ENCODE data around the gene DOCK4.

DOCK4 gene

GRCh38 chr7:112081778-112082177 is 124.4 kb downstream of the DOCK4 start:
- TF ChIP-seq ZFX (IDR thresholded peaks at IDR 0.05) (no peak), CTCF (conservative IDR thresholded peaks at IDR 0.05) (no peak)
- H3K27ac ChIP-seq, result no peak overlapping the region

DNA sequence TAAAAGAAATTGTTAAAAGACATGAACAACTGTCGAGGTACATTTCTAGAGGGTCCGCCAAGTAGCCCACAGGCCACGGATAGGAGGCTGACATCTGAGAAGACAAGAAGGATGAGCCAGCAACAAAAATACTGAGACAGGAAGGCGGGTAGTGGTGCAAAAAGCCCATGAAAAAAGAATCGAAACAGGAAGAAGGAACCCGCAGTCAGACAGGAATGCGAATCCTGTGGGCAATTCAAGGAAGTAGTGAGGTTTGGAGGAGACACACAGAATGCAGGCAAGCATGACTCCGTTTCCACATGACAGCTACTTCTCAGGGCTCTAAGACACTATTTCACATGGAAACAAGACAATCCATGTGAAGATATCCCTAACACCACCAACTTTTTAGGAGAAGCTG is 125.2 kb downstream of the DOCK4 start:
- no peak overlapping the region for H3K27ac ChIP-seq
- TF ChIP-seq CTCF (conservative IDR thresholded peaks at IDR 0.05) (no peak), ZFX (IDR thresholded peaks at IDR 0.05) (no peak)

DNA sequence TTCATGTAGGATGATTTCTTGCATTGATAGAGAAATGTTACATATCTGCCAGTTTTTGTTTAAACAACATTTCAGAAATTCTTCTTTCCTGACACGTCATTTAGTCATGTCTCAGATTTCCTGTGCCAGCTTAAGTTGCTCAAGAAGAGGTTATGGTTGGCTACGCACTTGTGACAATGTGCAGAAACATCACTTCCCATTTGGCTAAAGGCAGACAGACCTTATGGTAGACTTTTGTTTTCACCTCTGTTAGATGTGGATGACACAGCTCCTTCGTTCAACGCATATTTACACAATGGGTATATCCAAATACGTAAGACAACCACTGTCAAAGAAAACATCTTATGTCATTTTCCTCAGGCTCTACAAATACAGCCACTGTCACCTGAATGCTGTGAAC is 125.8 kb downstream of the DOCK4 start:
- TF ChIP-seq ZFX (IDR thresholded peaks at IDR 0.05) (no peak), CTCF (conservative IDR thresholded peaks at IDR 0.05) (no peak)
- H3K27ac ChIP-seq, result no peak overlapping the region

GRCh38 chr7:112079673-112080072 is 126.5 kb downstream of the DOCK4 start:
- no peak overlapping the region for H3K27ac ChIP-seq
- TF ChIP-seq CTCF (conservative IDR thresholded peaks at IDR 0.05) (peak; percentile 71), ZFX (IDR thresholded peaks at IDR 0.05) (no peak)

DNA sequence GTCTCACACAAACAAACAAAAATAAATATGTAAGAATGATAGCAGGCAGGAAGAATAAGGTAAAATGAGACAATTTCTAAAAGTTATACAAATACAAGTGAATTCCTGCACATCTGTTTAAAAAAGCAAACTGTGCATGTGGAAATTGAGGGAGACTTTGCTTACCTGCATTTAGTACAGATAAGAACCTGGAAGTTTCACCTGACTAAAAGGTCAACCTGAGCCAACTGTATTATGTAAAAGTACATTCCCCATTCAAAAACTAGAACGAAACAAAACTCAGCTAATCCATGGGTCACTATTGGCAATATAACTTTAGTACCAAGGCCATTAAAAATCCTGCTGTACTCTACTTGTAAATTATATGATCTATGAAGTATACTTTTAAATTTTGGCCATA is 127.1 kb downstream of the DOCK4 start:
- H3K27ac ChIP-seq, result no peak overlapping the region
- no peak for TF ChIP-seq ZFX (IDR thresholded peaks at IDR 0.05)
- no peak for TF ChIP-seq CTCF (conservative IDR thresholded peaks at IDR 0.05)

- no peak overlapping the region for H3K27ac ChIP-seq
- no peak for TF ChIP-seq ZFX (IDR thresholded peaks at IDR 0.05)
- TF ChIP-seq CTCF (conservative IDR thresholded peaks at IDR 0.05), result no peak
Observed at GRCh38 chr7:112076324-112076723, 129.9 kb downstream of the DOCK4 start.

DNA sequence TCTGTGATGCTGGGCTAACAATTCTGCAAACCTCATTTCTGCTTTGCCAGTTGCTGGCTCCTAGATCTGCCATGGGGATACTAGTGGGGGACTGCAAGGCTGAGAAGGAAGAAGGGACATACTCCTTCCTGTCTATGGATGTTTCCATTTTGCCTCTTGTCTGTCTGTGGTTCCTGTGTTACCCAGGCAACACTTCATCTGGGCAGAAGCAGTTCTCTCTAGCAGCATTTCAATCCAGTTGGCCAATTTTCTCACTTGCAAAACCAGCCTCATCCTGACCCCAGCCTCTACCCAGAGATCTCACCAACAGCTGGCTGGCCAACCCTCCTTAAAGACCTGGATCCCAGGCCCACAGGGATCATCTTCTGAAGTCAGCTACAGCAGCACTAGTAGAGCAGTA is 131.7 kb downstream of the DOCK4 start:
- TF ChIP-seq CTCF (conservative IDR thresholded peaks at IDR 0.05), result no peak
- TF ChIP-seq ZFX (IDR thresholded peaks at IDR 0.05), result no peak
- H3K27ac ChIP-seq, result no peak overlapping the region

Measured in C4-2B (cell line).